Measurements from ENCODE around the gene CHAT.

CHAT gene

DNA sequence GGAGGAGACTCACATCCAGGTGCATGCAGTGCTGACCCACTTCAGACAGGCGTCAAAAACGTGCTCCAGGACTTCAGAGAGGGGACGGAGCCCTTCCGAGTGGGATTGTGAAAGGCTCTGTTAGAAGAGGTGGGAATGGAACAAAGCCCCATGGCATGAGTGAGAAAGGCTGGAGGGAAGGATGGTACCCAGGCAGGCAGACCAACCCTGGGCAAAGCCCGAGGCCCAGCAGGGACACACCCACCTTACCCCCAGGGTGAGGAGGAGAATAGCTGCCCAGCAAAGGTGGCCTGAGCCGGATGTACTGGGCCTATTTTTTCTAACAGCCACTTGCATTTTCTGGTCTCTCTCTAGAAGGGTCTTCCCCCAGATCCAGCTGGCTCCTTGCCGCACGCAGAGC lies 14.8 kb downstream of the CHAT start:
- DNase-seq (ENCODE audit: low read depth in 2 of 2, low spot score in 1 of 2), result no peak

DNA sequence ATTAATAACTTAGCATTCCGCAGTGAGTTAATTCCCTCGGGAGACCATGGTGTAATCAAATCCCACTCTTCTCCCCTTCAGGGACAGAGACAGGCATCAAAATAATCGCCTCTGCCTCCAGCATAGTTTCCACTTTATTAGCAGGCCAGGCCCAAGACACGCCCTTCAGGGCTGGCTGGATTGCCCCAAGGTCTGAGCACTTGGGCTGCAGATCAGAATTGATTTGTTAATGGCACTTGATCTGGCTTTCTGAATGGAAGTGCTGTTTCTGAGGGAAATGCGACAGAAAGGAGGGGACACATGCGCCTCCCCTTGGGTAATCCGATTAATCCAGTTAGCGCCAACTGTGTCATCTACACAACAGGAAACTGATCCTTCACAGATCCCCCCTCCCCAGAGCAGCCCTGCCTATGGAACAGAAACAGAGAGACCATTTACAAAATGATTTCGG lies 15.6 kb downstream of the CHAT start:
- no peak for DNase-seq (ENCODE audit: low read depth in 2 of 2, low spot score in 1 of 2)

DNA sequence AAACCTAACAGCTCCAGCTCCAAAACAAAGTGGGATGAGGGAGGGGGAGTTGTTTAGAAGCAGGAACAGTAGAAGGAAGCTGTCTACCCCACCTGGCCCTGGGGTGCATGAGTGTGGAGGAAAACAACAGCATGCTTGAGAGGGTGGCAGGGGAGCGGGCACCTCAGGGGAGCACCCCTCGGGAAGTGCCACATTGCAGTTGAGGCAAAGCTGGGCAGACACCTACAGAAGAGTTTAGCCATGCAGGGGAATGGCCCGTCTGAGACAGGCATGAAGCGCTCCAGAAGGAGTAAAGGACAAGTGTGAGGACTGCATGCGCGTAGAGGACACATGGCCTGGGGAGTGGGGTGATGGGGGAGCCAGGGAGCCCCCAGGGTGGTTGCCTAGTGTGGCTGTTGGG lies 18.1 kb downstream of the CHAT start:
- DNase-seq (ENCODE audit: low read depth in 2 of 2, low spot score in 1 of 2), result no peak

GRCh38 chr10:49632406-49633317 lies 18.8 kb downstream of the CHAT start:
- DNase-seq (ENCODE audit: low read depth in 2 of 2, low spot score in 1 of 2), result no peak

DNA sequence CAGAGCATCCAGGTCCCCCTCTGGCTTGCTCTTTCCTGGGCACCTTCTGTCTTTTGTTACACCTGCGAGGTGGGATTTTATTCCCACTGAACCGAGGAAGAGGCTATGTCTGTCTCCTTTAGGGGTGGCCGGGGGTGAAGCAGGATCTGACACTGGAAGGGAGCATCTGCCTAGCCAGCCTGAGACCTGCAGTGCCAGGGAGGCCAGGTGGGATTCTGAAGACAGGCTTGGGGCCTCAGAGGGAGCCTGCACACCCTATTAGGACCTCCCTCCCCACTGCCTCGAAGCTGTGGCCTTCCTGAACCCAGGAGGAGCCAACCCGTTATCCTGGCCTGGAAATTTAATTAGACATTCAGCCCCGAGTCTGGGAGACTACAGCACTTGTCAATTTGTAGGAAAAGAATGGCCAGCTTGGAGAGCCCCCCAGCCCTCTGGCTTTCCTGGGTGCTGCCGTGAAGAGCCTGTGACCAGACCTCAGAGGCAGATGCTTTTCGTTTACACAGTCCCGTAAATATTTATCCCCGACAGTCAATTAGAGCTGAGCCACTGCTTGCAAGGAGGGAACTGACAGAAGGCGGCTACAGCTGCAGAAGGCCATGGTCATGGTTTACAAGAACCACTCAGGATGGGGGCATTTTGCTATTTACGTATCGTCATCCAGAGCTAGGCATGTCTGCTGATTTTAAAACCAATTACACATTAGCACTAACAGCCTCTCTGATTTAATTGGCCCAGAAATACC lies 19.7 kb downstream of the CHAT start:
- DNase-seq (ENCODE audit: low read depth in 2 of 2, low spot score in 1 of 2), result no peak

- DNase-seq (ENCODE audit: low read depth in 2 of 2, low spot score in 1 of 2), result no peak
Measured at GRCh38 chr10:49634069-49634660, 20.3 kb downstream of the CHAT start.

DNA sequence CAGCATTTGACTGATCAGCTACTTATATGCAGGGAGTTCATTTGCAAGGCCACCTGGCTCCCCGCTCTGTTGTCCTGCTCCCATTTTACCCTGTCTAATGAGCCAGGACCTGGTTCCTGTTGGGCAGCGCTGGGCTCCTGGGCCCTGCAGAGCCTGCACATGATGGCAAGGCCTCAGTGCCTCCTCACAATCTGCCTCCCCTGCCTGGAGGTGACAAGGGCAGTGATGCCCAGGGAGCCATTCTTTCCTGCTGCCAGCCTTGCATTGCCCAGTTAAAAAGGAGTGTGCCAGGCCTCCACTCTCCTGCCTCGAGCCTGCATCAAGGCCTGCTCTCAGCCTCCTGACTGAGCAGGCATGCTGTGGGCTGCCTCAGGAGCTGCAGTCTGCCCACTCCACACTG lies 28.5 kb downstream of the CHAT start:
- no peak for DNase-seq (ENCODE audit: low read depth in 2 of 2, low spot score in 1 of 2)

GRCh38 chr10:49643241-49644034 lies 29.6 kb downstream of the CHAT start:
- DNase-seq (ENCODE audit: low read depth in 2 of 2, low spot score in 1 of 2), result no peak

DNA sequence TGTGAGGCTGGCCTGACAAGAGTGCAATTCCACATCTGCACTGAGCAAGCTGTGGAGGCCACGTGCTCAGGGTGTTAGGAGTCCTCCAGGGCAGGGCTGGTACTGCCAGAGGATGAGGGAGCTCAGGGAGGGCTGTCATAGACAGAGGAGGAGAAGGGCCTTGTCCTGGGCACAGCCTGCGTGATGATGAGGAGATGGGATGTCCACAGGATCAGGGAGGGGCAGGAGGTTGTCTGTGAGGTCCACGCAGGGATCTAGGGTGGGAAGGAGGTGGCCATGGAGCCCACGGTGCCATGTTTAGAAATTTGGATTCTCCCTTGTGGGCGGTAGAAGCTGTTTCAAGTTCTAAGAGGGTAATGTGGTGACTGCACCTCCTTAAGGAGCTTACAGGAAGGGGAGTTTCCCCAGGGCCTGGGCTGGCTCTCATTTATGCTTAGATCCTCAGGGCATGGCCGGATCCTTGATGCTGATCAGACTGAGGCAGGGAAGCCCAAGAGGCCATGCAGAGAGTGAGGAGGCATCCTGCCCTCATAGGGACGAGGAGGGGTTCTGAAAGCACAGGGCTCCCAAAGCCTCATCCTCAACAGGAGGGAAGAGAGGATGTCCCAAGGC lies 30.3 kb downstream of the CHAT start:
- no peak for DNase-seq (ENCODE audit: low read depth in 2 of 2, low spot score in 1 of 2)

DNA sequence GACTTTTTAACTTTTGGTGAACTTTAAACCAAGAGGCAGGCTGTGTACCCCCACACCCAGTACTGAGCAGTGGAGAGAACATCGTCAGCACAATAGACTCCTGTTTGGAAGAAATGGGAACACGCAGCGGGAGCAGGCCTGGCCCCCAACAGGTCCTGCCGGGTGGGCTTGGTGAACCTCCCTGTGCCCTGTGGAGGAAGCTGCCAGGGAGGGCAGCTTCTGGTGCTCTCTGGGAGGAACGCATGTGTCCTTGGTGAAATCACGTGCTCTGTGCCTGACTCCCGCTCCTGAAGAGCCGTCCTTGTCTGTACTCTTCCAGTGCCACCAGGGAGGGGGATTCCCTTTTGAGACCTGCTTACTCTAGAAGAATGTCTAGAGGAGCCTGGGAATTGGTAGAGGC lies 31.6 kb downstream of the CHAT start:
- no peak for DNase-seq (ENCODE audit: low read depth in 2 of 2, low spot score in 1 of 2)

DNA sequence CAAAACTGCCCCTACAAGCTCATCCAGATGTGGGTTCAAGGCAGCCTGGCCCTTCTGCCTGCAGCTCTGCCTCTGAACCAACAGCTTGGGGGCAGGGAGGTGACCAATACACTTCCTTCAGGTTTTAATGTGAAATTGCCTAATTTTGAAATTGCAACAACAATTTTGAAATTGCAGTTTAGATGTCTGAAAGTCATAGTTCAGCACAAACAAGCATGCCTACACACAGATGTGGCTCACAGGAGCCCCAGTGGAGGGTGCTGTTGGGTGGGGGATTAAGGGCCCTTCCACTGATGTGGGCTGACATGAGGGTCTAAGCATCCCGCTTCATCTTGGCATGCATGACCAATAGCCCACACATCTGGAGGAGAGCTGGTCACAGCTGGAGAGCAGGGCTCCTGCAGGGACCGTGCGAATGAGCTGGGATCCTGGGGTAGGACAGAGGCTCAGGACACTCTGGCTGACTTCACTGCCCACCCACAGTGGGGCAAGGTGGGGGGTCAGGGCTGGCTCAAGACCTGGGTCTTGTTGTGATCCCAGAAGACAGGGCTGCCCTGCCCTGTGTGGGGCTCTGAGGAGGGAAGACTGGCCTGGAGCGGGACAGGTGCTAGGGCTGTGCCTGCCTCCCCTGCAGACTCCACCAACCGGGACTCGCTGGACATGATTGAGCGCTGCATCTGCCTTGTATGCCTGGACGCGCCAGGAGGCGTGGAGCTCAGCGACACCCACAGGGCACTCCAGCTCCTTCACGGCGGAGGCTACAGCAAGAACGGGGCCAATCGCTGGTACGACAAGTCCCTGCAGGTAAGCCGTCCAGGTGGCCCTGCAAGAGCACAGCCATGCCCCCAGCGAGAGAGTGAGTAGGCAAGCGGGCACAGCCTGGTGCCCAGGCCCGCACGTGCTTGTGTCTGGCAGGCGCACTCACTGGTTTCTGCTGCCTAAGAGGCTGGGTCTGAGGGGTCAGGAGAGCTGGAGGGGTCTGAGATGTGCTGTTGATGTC lies 32.3 kb downstream of the CHAT start:
- DNase-seq (ENCODE audit: low read depth in 2 of 2, low spot score in 1 of 2), result no peak

- no peak for DNase-seq (ENCODE audit: low read depth in 2 of 2, low spot score in 1 of 2)
Measured at GRCh38 chr10:49647554-49647953, 33.7 kb downstream of the CHAT start.

- no peak for DNase-seq (ENCODE audit: low read depth in 2 of 2, low spot score in 1 of 2)
Measured at GRCh38 chr10:49647985-49648795, 34.4 kb downstream of the CHAT start.

- no peak for DNase-seq (ENCODE audit: low read depth in 2 of 2, low spot score in 1 of 2)
Measured at GRCh38 chr10:49649294-49649693, 35.5 kb downstream of the CHAT start.

DNA sequence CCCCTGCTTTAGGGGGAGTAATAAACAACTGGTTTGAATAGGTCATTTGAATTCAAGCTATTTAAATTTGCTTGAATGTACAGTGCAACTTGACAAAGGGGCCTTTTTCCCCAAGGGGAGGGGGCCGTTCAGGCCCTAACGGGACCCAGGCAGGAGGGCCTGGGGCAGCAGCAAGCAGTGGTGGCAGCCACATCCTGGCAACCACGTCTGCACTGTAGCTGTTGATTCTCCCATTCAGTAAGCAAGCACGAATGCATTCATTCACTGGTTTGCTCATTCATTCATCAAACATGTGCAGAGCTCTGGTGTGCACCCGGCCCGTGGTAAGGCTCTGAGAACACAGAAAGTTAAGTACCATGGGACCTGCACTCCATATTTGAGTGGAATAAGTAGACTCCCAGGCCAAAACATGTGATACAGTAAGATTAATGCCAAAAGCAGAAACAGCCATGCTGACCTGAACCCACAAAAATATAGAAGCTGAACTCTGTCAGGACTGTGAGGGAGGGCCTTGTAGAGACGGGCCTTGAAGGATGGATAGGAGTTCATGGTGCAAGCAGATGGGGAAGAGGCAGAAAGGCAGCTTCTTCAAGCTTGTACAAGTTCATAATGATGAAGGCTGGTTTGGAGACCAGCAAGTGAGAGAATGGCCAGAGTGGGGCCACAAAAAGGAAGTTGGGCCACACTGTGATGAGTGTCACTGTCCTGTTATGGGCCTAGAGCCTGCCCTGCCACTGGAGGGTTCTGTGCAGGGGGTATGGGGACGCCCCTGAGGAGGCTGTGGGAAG lies 36.3 kb downstream of the CHAT start:
- no peak for DNase-seq (ENCODE audit: low read depth in 2 of 2, low spot score in 1 of 2)

- DNase-seq (ENCODE audit: low read depth in 2 of 2, low spot score in 1 of 2), result no peak
Measured at GRCh38 chr10:49650724-49651034, 36.8 kb downstream of the CHAT start.

DNA sequence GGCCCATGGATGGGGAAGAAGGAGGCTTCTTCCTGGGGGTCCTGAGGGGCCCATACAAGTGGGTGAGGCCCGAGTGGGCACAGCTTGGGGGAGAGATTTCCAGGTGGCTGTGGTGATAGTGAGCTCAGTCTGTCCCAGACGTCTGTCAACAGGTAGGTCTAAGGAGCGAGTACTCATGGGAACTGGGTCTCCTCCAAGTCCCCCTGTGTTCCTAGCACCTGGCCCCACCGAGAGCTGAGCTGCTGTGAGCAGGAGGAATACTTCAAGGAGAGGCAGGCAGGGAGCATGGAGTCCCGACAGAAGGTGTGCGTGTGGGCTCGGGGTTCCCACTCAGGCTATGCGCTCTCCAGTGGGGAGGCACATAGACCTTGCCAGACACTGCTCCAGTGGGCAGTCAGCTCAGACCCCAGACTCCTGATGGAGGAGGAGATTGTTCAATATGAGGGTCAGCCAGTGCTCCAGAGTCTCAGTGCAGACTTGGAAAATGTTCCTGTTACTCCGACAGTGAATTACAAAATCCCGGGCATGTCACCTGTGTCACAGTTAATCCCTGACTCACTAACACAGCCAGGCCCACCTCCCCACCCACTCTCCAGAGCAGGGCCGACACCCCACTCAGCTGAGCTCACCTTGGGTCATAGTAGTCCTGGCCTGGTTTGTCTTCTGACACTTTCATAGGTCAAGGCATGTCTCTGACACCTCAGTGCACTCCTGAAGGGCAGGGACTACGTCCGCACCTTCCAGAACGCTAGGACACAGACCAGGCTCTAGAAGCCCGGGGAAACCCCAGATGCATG lies 37.4 kb downstream of the CHAT start:
- DNase-seq (ENCODE audit: low read depth in 2 of 2, low spot score in 1 of 2), result no peak
